K562 (cell line): ENCODE measurements around the gene DCPS. TPM values are rescaled to one million over a fixed set of nuclear protein-coding genes. Genes with fewer than 3 reads are reported as not detected.
A peak's percentile ranks its signal among the peaks of the same experiment; 100 is the strongest.
"Not testable (repeated sequence)": the region's sequence is repeated elsewhere in the genome, so short reads cannot be mapped to it uniquely, and the experiment has no call there.

ENCODE experiments used
- ATAC-seq: fragments of 200-7000 bp; cut with Tn5 transposase; 3 replicates; pipeline ENCODE4 v1.9.1; 2020; ENCODE audit warnings: moderate library complexity
- BruUV-seq: library from RNA; stranded (reverse); fragments of 400-500 nt; replicated peaks from 2 replicates; lab custom pipeline; 2021; lab: Mats Ljungman, UMichigan
- CTCF ChIA-PET: fragments of 300-600 bp; formaldehyde crosslinking; extraction: SDS; loops from one replicate; lab custom pipeline; 2021; ENCODE audit warnings: low intra/inter-chr PET ratio; lab: Yijun Ruan, JAX
- POLR2A ChIA-PET: fragments of 300-600, 350-650 bp; sonication (Branson Sonifier 250); formaldehyde crosslinking; extraction: SDS; loops from one replicate; lab custom pipeline; 2021; ENCODE audit warnings: antibody characterized with exemption, inconsistent platforms; lab: Yijun Ruan, JAX
- DNase-seq, 4 experiments: peaks; one replicate each; pipeline versions ENCODE4 v3.0.0 to v3.0.0-alpha.2; 2011 to 2018; ENCODE audit warnings: low spot score in 3 of 4, mixed read lengths in 3 of 4; ENCODE audit errors: extremely low read depth in 1 of 4
- FAIRE-seq: peaks from 2 replicates; lab custom pipeline; 2011; peaks lifted over from hg19 to GRCh38; lab: Jason Lieb, UNC
- H2AFZ ChIP-seq: 2 replicates; pipeline ENCODE4 v1.6.0; 2011; ENCODE audit warnings: low read depth, low read length, control low read depth, inconsistent platforms
- H3K27ac ChIP-seq: fragments of 200-600 bp; 3 replicates; pipeline ENCODE4 v1.8.0; 2011; ENCODE audit warnings: low read depth, mild to moderate bottlenecking, control low read depth, inconsistent platforms, low read length, moderate library complexity, mixed read lengths; ENCODE audit errors: extremely low read depth
- H3K27me3 ChIP-seq, 2 experiments: fragments of 300-600 bp in 1 of 2; 2 replicates in 1 of 2; 3 replicates in 1 of 2; pipeline versions ENCODE4 v1.6.0 to v1.8.0; 2011; ENCODE audit warnings: inconsistent platforms in 2 of 2, low read length in 2 of 2, mild to moderate bottlenecking in 1 of 2, mixed read lengths in 1 of 2, moderate library complexity in 1 of 2; ENCODE audit not compliant: control insufficient read depth in 2 of 2, insufficient read depth in 2 of 2
- H3K36me3 ChIP-seq: fragments of 300-600 bp; 3 replicates; pipeline ENCODE4 v1.8.0; 2011; ENCODE audit warnings: mild to moderate bottlenecking, low read length, inconsistent platforms; ENCODE audit not compliant: control insufficient read depth, insufficient read depth
- H3K4me1 ChIP-seq, 2 experiments: fragments of 200-600 bp in 1 of 2; replicated peaks in 1 of 2; 2 replicates in 1 of 2; 3 replicates in 1 of 2; pipeline versions ENCODE4 v1.5.1 to v1.8.0; 2011; ENCODE audit warnings: inconsistent platforms in 2 of 2, low read length in 2 of 2, mild to moderate bottlenecking in 1 of 2, mixed read lengths in 1 of 2, moderate library complexity in 1 of 2; ENCODE audit not compliant: control insufficient read depth in 2 of 2, insufficient read depth in 2 of 2
- H3K4me2 ChIP-seq: 2 replicates; pipeline ENCODE4 v1.6.1; 2011; ENCODE audit warnings: low read length, control low read depth, inconsistent platforms, mixed read lengths; ENCODE audit not compliant: insufficient read depth
- H3K4me3 ChIP-seq: fragments of 200-600 bp; sonication (generic), shearing (Covaris generic); 2 replicates; pipeline ENCODE4 v1.5.1; 2016; ENCODE audit warnings: control low read depth, inconsistent platforms
- H3K79me2 ChIP-seq: fragments of 200-600 bp; 3 replicates; pipeline ENCODE4 v1.8.0; 2011; ENCODE audit warnings: low read length, inconsistent platforms; ENCODE audit not compliant: control insufficient read depth, insufficient read depth
- H3K9ac ChIP-seq, 2 experiments: 2 replicates each; pipeline versions ENCODE4 v1.6.0 to v1.6.1; 2011; ENCODE audit warnings: low read depth in 2 of 2, low read length in 2 of 2, control low read depth in 1 of 2, inconsistent platforms in 1 of 2, mild to moderate bottlenecking in 1 of 2, mixed read lengths in 1 of 2; ENCODE audit not compliant: insufficient read depth in 1 of 2
- H3K9me1 ChIP-seq: one replicate; pipeline ENCODE4 v1.6.0; 2011; ENCODE audit warnings: inconsistent platforms, mild to moderate bottlenecking, low read length, moderate library complexity; ENCODE audit not compliant: control insufficient read depth, insufficient read depth
- H3K9me3 ChIP-seq: replicated peaks from 2 replicates; pipeline ENCODE4 v1.5.1; 2011; ENCODE audit warnings: low read depth, low read length, inconsistent platforms; ENCODE audit not compliant: control insufficient read depth, insufficient read depth
- H4K20me1 ChIP-seq: replicated peaks from 2 replicates; pipeline ENCODE4 v1.6.1; 2011; ENCODE audit warnings: low read length, inconsistent platforms, mixed read lengths; ENCODE audit not compliant: control insufficient read depth, insufficient read depth
- CEBPG ChIP-seq, 3 experiments: fragments of 200-800 bp in 1 of 3; sonication (Bioruptor generic) in 1 of 3; sonication (generic) in 1 of 3; formaldehyde crosslinking in 1 of 3; IDR thresholded peaks in 2 of 3; conservative IDR thresholded peaks in 1 of 3; 2 replicates each; pipeline versions ENCODE4 v1.6.1 to v1.8.0; 2016 to 2022; ENCODE audit warnings: missing compliant biosample characterization in 2 of 3, missing genetic modification characterization in 2 of 3, mild to moderate bottlenecking in 1 of 3, missing genetic modification reagents in 1 of 3
- NFRKB ChIP-seq: fragments of 450-650 bp; IDR thresholded peaks from 2 replicates; pipeline ENCODE4 v1.6.1; 2016; ENCODE audit warnings: low read depth
- XRCC5 ChIP-seq: fragments of 200-400 bp; formaldehyde crosslinking; IDR thresholded peaks from 2 replicates; pipeline ENCODE4 v1.6.1; 2017; ENCODE audit warnings: low read depth, mild to moderate bottlenecking, low read length
- WGBS: fragments of 100-300 bp; shearing (Covaris generic); methylation state at CpG from one replicate; pipeline ENCODE4 v1.1.6; 2016; ENCODE audit warnings: low coverage, mixed read lengths; ENCODE audit not compliant: insufficient coverage; ENCODE audit errors: missing lambda C conversion rate; 5-methylcytosine and 5-hydroxymethylcytosine counted together
- in situ Hi-C: fragments of 300-500 bp; cut with MboI; formaldehyde crosslinking; loops from 4 replicates; pipeline ENCODE4 v1.15.0; 2018; ENCODE audit warnings: inconsistent platforms, mixed read lengths
- intact Hi-C: fragments of 100-400 bp; cut with micrococcal nuclease; formaldehyde crosslinking; loops from 2 replicates; pipeline ENCODE4 v1.14.2; 2022
- polyA plus RNA-seq, 8 experiments: library from polyadenylated mRNA; depleted of rRNA in 4 of 8; stranded (reverse) in 5 of 8; unstranded in 3 of 8; fragments of >200 nt; fragmentation: Nextera tagmentation in 2 of 8; fragmentation: Illumina TruSeq in 1 of 8; extraction: Ambion mirVana in 2 of 8; extraction: Trizol in 1 of 8; gene quantifications; 2 replicates each; pipeline versions ENCODE4 v1.2.1 to v1.2.3, GENCODE V29; 2011 to 2014; ENCODE audit warnings: inconsistent platforms in 1 of 8, missing spikeins in 1 of 8
- small RNA-seq: library from RNA; depleted of rRNA; stranded (forward); fragments of <200 nt; gene quantifications from one replicate; pipeline ENCODE3, GENCODE V24; 2014
- total RNA-seq, 7 experiments: library from RNA; depleted of rRNA in 6 of 7; stranded (reverse); fragments of >200 nt in 6 of 7; fragmentation: Illumina TruSeq in 2 of 7; extraction: Trizol in 2 of 7; gene quantifications; 2 replicates each; pipeline versions ENCODE4 v1.2.1 to v1.2.3, GENCODE V29; 2011 to 2021; ENCODE audit warnings: low replicate concordance in 1 of 7

The DCPS gene
- total and polyA plus RNA-seq, 9 of the 15 experiments (the other 6 are each of a cell fraction or from before 2014, with no cell fraction given) = 8.7 to 38.1 (median 17.9) TPM

GRCh38 chr11:126394036-126394435 lies 90.2 kb downstream of the DCPS start:
- FAIRE-seq = no peak
- POLR2A ChIA-PET = interaction anchor here (0.7 kb wide), 1 partner anchor 83 kb away, joined by 3 read pairs; no protein-coding TSS in a partner anchor
- in situ Hi-C loops = no loop called here

GRCh38 chr11:126394634-126395072 lies 90.8 kb downstream of the DCPS start:
- H2AFZ ChIP-seq, H3K9me3 ChIP-seq, H3K27ac ChIP-seq, CTCF ChIA-PET, BruUV-seq, H3K79me2 ChIP-seq, FAIRE-seq, H4K20me1 ChIP-seq, H3K27me3 ChIP-seq, DNase-seq, H3K4me3 ChIP-seq, H3K4me1 ChIP-seq, ATAC-seq, in situ Hi-C loops, H3K4me2 ChIP-seq, H3K9ac ChIP-seq, H3K36me3 ChIP-seq, H3K9me1 ChIP-seq: not testable (repeated sequence)
- intact Hi-C loops = loop anchor here (5.0 kb wide), 1 partner anchor 47 kb away; no protein-coding TSS in a partner anchor
- POLR2A ChIA-PET = interaction anchor here (0.7 kb wide), 1 partner anchor 84 kb away, joined by 3 read pairs; no protein-coding TSS in a partner anchor
- WGBS = 59% methylated on average over 4 of the region's 7 CpGs

More at GRCh38 chr11:126394036-126394435, 90.2 kb downstream of the DCPS start:
- WGBS = 43% methylated on average over 1 of the region's 3 CpGs
- H4K20me1 ChIP-seq = peaks cover 9% of the 10 kb centered on the region; the same call in 1 of the 2 replicates
- no TSS peak for BruUV-seq
- H3K9me3 ChIP-seq = no peaks in the 10 kb centered on the region
- peak overlapping the region in 1 of 2 experiments; percentile 5; a peak in 2 of 4 replicates for H3K9ac ChIP-seq
- DNase-seq = no peak
- H3K4me2 ChIP-seq = no peak overlapping the region
- no peaks in the 10 kb centered on the region for H3K27me3 ChIP-seq
- no peak for TF ChIP-seq NFRKB
- no peak for TF ChIP-seq XRCC5
- TF ChIP-seq CEBPG (CRISPR knock-in tag; IDR thresholded peaks at IDR 0.05) = no peak
- TF ChIP-seq CEBPG (tag; conservative IDR thresholded peaks at IDR 0.05 in 1 of 2, IDR thresholded peaks at IDR 0.05 in 1 of 2) = no peak
- H3K79me2 ChIP-seq = no peaks in the 10 kb centered on the region
- no peak for ATAC-seq
- no peaks in the 10 kb centered on the region for H3K9me1 ChIP-seq
- no peak overlapping the region for H3K27ac ChIP-seq
- CTCF ChIA-PET = no interaction called here
- intact Hi-C loops = loop anchor here (5.0 kb wide), 1 partner anchor 47 kb away; no protein-coding TSS in a partner anchor
- H3K36me3 ChIP-seq = no peaks in the 10 kb centered on the region
- H3K4me1 ChIP-seq = no peaks in the 10 kb centered on the region; a peak in 3 of 5 replicates
- no peak overlapping the region for H2AFZ ChIP-seq
- no peak overlapping the region for H3K4me3 ChIP-seq

Small RNA genes lying within 50 kb of the gene (small RNA-seq; reads per million reads assigned to genes)
- not detected for gene AP001318.3

Other genes with a start within 250 kb of the DCPS start
- gene CDON, start 241.2 kb upstream of the DCPS start, total RNA-seq (2014; rRNA removed) = 0.20 and 0.27 TPM in 2 replicates
- 0.35 and 0.44 TPM in 2 replicates for gene CDON, start 241.2 kb upstream of the DCPS start, total RNA-seq (2014; rRNA removed; fragmentation: Illumina TruSeq; extraction: Trizol)
- gene CDON, start 241.2 kb upstream of the DCPS start, total RNA-seq (2015; rRNA removed; fragmentation: Illumina TruSeq; extraction: Trizol) = 0.40 and 0.45 TPM in 2 replicates
- 0.45 and 0.58 TPM in 2 replicates for gene CDON, start 241.2 kb upstream of the DCPS start, total RNA-seq (2021)
- gene CDON, start 241.2 kb upstream of the DCPS start, polyA plus RNA-seq (2011; rRNA removed) = 0.55 and 0.64 TPM in 2 replicates
- gene CDON, start 241.2 kb upstream of the DCPS start, polyA plus RNA-seq (2014; fragmentation: Illumina TruSeq; extraction: Trizol) = 0.48 and 0.58 TPM in 2 replicates
- gene CDON, start 241.2 kb upstream of the DCPS start, polyA plus RNA-seq (2014; fragmentation: Nextera tagmentation; extraction: Ambion mirVana) = under 1 TPM; 0.08 to 0.14 TPM
- gene CDON, start 241.2 kb upstream of the DCPS start, polyA plus RNA-seq (2014; rRNA removed) = 0.29 and 0.45 TPM in 2 replicates
- 37.6 and 43.1 TPM in 2 replicates for gene RPUSD4, start 92.4 kb upstream of the DCPS start, total RNA-seq (2014; rRNA removed)
- gene RPUSD4, start 92.4 kb upstream of the DCPS start, total RNA-seq (2014; rRNA removed; fragmentation: Illumina TruSeq; extraction: Trizol) = 36.2 and 42.6 TPM in 2 replicates
- 36.5 and 39.0 TPM in 2 replicates for gene RPUSD4, start 92.4 kb upstream of the DCPS start, total RNA-seq (2015; rRNA removed; fragmentation: Illumina TruSeq; extraction: Trizol)
- 45.8 and 47.8 TPM in 2 replicates for gene RPUSD4, start 92.4 kb upstream of the DCPS start, total RNA-seq (2021)
- 44.5 and 56.2 TPM in 2 replicates for gene RPUSD4, start 92.4 kb upstream of the DCPS start, polyA plus RNA-seq (2011; rRNA removed)
- 44.6 and 51.7 TPM in 2 replicates for gene RPUSD4, start 92.4 kb upstream of the DCPS start, polyA plus RNA-seq (2014; fragmentation: Illumina TruSeq; extraction: Trizol)
- gene RPUSD4, start 92.4 kb upstream of the DCPS start, polyA plus RNA-seq (2014; fragmentation: Nextera tagmentation; extraction: Ambion mirVana) = 10 to 100 TPM; 27.4 to 52.8 TPM
- 47.5 and 53.3 TPM in 2 replicates for gene RPUSD4, start 92.4 kb upstream of the DCPS start, polyA plus RNA-seq (2014; rRNA removed)
- gene FAM118B, start 92.3 kb upstream of the DCPS start, total RNA-seq (2014; rRNA removed) = 12.0 and 15.0 TPM in 2 replicates
- 22.1 and 25.1 TPM in 2 replicates for gene FAM118B, start 92.3 kb upstream of the DCPS start, total RNA-seq (2014; rRNA removed; fragmentation: Illumina TruSeq; extraction: Trizol)
- gene FAM118B, start 92.3 kb upstream of the DCPS start, total RNA-seq (2015; rRNA removed; fragmentation: Illumina TruSeq; extraction: Trizol) = 23.4 and 27.3 TPM in 2 replicates
- gene FAM118B, start 92.3 kb upstream of the DCPS start, total RNA-seq (2021) = 17.8 and 19.0 TPM in 2 replicates
- 12.4 and 23.9 TPM in 2 replicates for gene FAM118B, start 92.3 kb upstream of the DCPS start, polyA plus RNA-seq (2011; rRNA removed)
- 17.6 and 20.0 TPM in 2 replicates for gene FAM118B, start 92.3 kb upstream of the DCPS start, polyA plus RNA-seq (2014; fragmentation: Illumina TruSeq; extraction: Trizol)
- gene FAM118B, start 92.3 kb upstream of the DCPS start, polyA plus RNA-seq (2014; fragmentation: Nextera tagmentation; extraction: Ambion mirVana) = 10 to 100 TPM; 31.8 to 49.0 TPM
- gene FAM118B, start 92.3 kb upstream of the DCPS start, polyA plus RNA-seq (2014; rRNA removed) = 13.8 and 17.2 TPM in 2 replicates
- 56.9 and 72.5 TPM in 2 replicates for gene SRPRA, start 35.2 kb upstream of the DCPS start, total RNA-seq (2014; rRNA removed)
- 68.8 and 73.6 TPM in 2 replicates for gene SRPRA, start 35.2 kb upstream of the DCPS start, total RNA-seq (2014; rRNA removed; fragmentation: Illumina TruSeq; extraction: Trizol)
- 74.6 and 75.8 TPM in 2 replicates for gene SRPRA, start 35.2 kb upstream of the DCPS start, total RNA-seq (2015; rRNA removed; fragmentation: Illumina TruSeq; extraction: Trizol)
- gene SRPRA, start 35.2 kb upstream of the DCPS start, total RNA-seq (2021) = 108 and 112 TPM in 2 replicates
- 89.6 and 93.4 TPM in 2 replicates for gene SRPRA, start 35.2 kb upstream of the DCPS start, polyA plus RNA-seq (2011; rRNA removed)
- 114 and 124 TPM in 2 replicates for gene SRPRA, start 35.2 kb upstream of the DCPS start, polyA plus RNA-seq (2014; fragmentation: Illumina TruSeq; extraction: Trizol)
- 100 to 1,000 TPM in 1 of 2 experiments, 10 to 100 TPM in 1; 33.5 to 106 TPM for gene SRPRA, start 35.2 kb upstream of the DCPS start, polyA plus RNA-seq (2014; fragmentation: Nextera tagmentation; extraction: Ambion mirVana)
- 78.0 and 80.0 TPM in 2 replicates for gene SRPRA, start 35.2 kb upstream of the DCPS start, polyA plus RNA-seq (2014; rRNA removed)
- gene FOXRED1, start 34.9 kb upstream of the DCPS start, total RNA-seq (2014; rRNA removed) = 52.4 and 62.7 TPM in 2 replicates
- 39.1 and 48.1 TPM in 2 replicates for gene FOXRED1, start 34.9 kb upstream of the DCPS start, total RNA-seq (2014; rRNA removed; fragmentation: Illumina TruSeq; extraction: Trizol)
- 53.1 and 55.2 TPM in 2 replicates for gene FOXRED1, start 34.9 kb upstream of the DCPS start, total RNA-seq (2015; rRNA removed; fragmentation: Illumina TruSeq; extraction: Trizol)
- gene FOXRED1, start 34.9 kb upstream of the DCPS start, total RNA-seq (2021) = 63.4 and 63.6 TPM in 2 replicates
- gene FOXRED1, start 34.9 kb upstream of the DCPS start, polyA plus RNA-seq (2011; rRNA removed) = 58.6 and 83.5 TPM in 2 replicates
- gene FOXRED1, start 34.9 kb upstream of the DCPS start, polyA plus RNA-seq (2014; fragmentation: Illumina TruSeq; extraction: Trizol) = 73.3 and 80.3 TPM in 2 replicates
- 10 to 100 TPM; 14.1 to 26.2 TPM for gene FOXRED1, start 34.9 kb upstream of the DCPS start, polyA plus RNA-seq (2014; fragmentation: Nextera tagmentation; extraction: Ambion mirVana)
- gene FOXRED1, start 34.9 kb upstream of the DCPS start, polyA plus RNA-seq (2014; rRNA removed) = 93.2 and 94.4 TPM in 2 replicates
- gene TIRAP, start 21.0 kb upstream of the DCPS start, total RNA-seq (2014; rRNA removed) = 1.7 and 2.9 TPM in 2 replicates
- 3.0 and 3.7 TPM in 2 replicates for gene TIRAP, start 21.0 kb upstream of the DCPS start, total RNA-seq (2014; rRNA removed; fragmentation: Illumina TruSeq; extraction: Trizol)
- 5.2 and 5.4 TPM in 2 replicates for gene TIRAP, start 21.0 kb upstream of the DCPS start, total RNA-seq (2015; rRNA removed; fragmentation: Illumina TruSeq; extraction: Trizol)
- gene TIRAP, start 21.0 kb upstream of the DCPS start, total RNA-seq (2021) = 5.3 and 6.2 TPM in 2 replicates
- gene TIRAP, start 21.0 kb upstream of the DCPS start, polyA plus RNA-seq (2011; rRNA removed) = 1.7 and 3.6 TPM in 2 replicates
- 7.8 and 8.7 TPM in 2 replicates for gene TIRAP, start 21.0 kb upstream of the DCPS start, polyA plus RNA-seq (2014; fragmentation: Illumina TruSeq; extraction: Trizol)
- gene TIRAP, start 21.0 kb upstream of the DCPS start, polyA plus RNA-seq (2014; fragmentation: Nextera tagmentation; extraction: Ambion mirVana) = 1 to 10 TPM in 1 of 2 experiments, under 1 TPM in 1; 0.60 to 1.3 TPM
- 3.2 and 4.9 TPM in 2 replicates for gene TIRAP, start 21.0 kb upstream of the DCPS start, polyA plus RNA-seq (2014; rRNA removed)
- gene ST3GAL4, start 51.6 kb downstream of the DCPS start, total RNA-seq (2014; rRNA removed) = 10.5 and 16.9 TPM in 2 replicates
- gene ST3GAL4, start 51.6 kb downstream of the DCPS start, total RNA-seq (2014; rRNA removed; fragmentation: Illumina TruSeq; extraction: Trizol) = 6.2 and 8.2 TPM in 2 replicates
- 6.0 and 6.7 TPM in 2 replicates for gene ST3GAL4, start 51.6 kb downstream of the DCPS start, total RNA-seq (2015; rRNA removed; fragmentation: Illumina TruSeq; extraction: Trizol)
- 13.7 and 15.2 TPM in 2 replicates for gene ST3GAL4, start 51.6 kb downstream of the DCPS start, total RNA-seq (2021)
- gene ST3GAL4, start 51.6 kb downstream of the DCPS start, polyA plus RNA-seq (2011; rRNA removed) = 10.7 and 15.4 TPM in 2 replicates
- 17.8 and 22.9 TPM in 2 replicates for gene ST3GAL4, start 51.6 kb downstream of the DCPS start, polyA plus RNA-seq (2014; fragmentation: Illumina TruSeq; extraction: Trizol)
- gene ST3GAL4, start 51.6 kb downstream of the DCPS start, polyA plus RNA-seq (2014; fragmentation: Nextera tagmentation; extraction: Ambion mirVana) = under 1 TPM; 0.27 to 0.53 TPM
- gene ST3GAL4, start 51.6 kb downstream of the DCPS start, polyA plus RNA-seq (2014; rRNA removed) = 13.8 and 16.7 TPM in 2 replicates